Sigmoid colon (tissue), 7 donors: Measurements from ENCODE around the gene FBXW4. TPM values are rescaled to one million over a fixed set of nuclear protein-coding genes. Genes with fewer than 3 reads are reported as not detected.

Experiments
- DNase-seq: peaks from one replicate; pipeline ENCODE4 v3.0.0-alpha.2; 2019
- H3K27ac ChIP-seq, 4 donors: fragments of 200-600 bp; sonication (generic); one replicate each; pipeline ENCODE4 v1.5.1; 2016 to 2019; ENCODE audit warnings: mild to moderate bottlenecking in 1 of 4
- H3K27me3 ChIP-seq, 3 donors: fragments of 200-600 bp; sonication (generic); one replicate each; pipeline ENCODE4 v1.5.1; 2019; ENCODE audit warnings: mild to moderate bottlenecking in 1 of 3
- H3K36me3 ChIP-seq, 4 donors: fragments of 200-600 bp; sonication (generic); one replicate each; pipeline ENCODE4 v1.5.1; 2016 to 2019
- H3K4me1 ChIP-seq, 4 donors: fragments of 200-600 bp; sonication (generic); one replicate each; pipeline ENCODE4 v1.5.1; 2017 to 2019
- H3K4me3 ChIP-seq, 4 donors: fragments of 200-600 bp; sonication (generic); one replicate each; pipeline ENCODE4 v1.5.1; 2017 to 2019; ENCODE audit warnings: mild to moderate bottlenecking in 2 of 4, moderate library complexity in 1 of 4
- H3K9me3 ChIP-seq, 4 donors: fragments of 200-600 bp in 3 of 4; sonication (generic) in 3 of 4; one replicate each; pipeline versions ENCODE4 v1.5.1 to v1.6.1; 2013 to 2019
- EP300 ChIP-seq, 4 donors: sonication (generic); formaldehyde crosslinking; IDR thresholded peaks; one replicate each; pipeline ENCODE4 v1.6.1; 2017; ENCODE audit warnings: antibody characterized with exemption in 4 of 4
- POLR2A ChIP-seq, 2 donors: fragments of 450-650 bp; IDR thresholded peaks; one replicate each; pipeline ENCODE4 v1.6.1; 2016; ENCODE audit warnings: antibody characterized with exemption in 2 of 2, mild to moderate bottlenecking in 2 of 2, moderate library complexity in 2 of 2
- POLR2AphosphoS5 ChIP-seq, 4 donors: sonication (generic); formaldehyde crosslinking; IDR thresholded peaks; one replicate each; pipeline ENCODE4 v1.6.1; 2017; ENCODE audit warnings: antibody characterized with exemption in 4 of 4
- WGBS, 2 donors: extraction: QIAGEN DNeasy Blood & Tissue Kit; methylation state at CpG; one replicate each; pipeline ENCODE4 v1.1.7; 2013; 5-methylcytosine and 5-hydroxymethylcytosine counted together
- intact Hi-C: fragments of 100-400 bp; cut with DNase I; formaldehyde crosslinking; loops from one replicate; pipeline ENCODE4 v1.15.1; 2023
- polyA plus RNA-seq, 3 donors: library from polyadenylated mRNA; stranded (reverse); fragments of 200-250 nt; gene quantifications; one replicate each; pipeline ENCODE4 v1.2.3, GENCODE V29; 2013
- total RNA-seq, 4 donors: library from RNA; depleted of rRNA; stranded (reverse); fragments of >200 nt; gene quantifications; one replicate each; pipeline ENCODE4 v1.1.0, GENCODE V29; 2016
- TF ChIP-seq, protein P1 (sequence below), 4 experiments: fragments of 450-650 bp in 3 of 4; fragments of 200-600 bp in 1 of 4; IDR thresholded peaks; one replicate each; pipeline ENCODE4 v1.5.1; 2016 to 2019; ENCODE audit warnings: antibody characterized with exemption in 4 of 4, mild to moderate bottlenecking in 3 of 4, moderate library complexity in 2 of 4
- donor health status: healthy with polysubstance abuse.
- donor health status: Bipolar disorder and iron deficiency.
- donor health status: healthy.

Gene FBXW4
- total and polyA plus RNA-seq, 7 donors, result 28.4 to 122 (median 89.7) TPM

DNA sequence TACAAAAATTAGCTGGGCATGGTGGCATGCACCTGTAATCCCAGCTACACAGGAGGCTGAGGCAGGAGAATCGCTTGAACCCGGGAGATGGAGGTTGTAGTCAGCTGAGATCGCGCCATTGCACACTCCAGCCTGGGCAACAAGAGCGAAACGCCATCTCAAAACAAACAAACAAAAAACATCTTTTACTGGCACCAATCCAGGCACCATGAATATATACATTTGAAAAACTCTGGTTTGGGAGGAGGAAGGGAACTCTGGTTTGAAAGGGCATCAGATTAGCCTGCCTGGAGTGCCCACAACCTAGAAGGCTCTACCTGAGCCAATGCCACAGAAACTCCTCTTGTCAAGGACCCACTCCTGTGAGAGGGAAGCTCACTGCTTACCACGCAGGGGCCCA is 122.8 kb downstream of the FBXW4 start:
- no peak for TF ChIP-seq POLR2AphosphoS5 (IDR thresholded peaks at IDR 0.05)
- TF ChIP-seq, protein P1, sequence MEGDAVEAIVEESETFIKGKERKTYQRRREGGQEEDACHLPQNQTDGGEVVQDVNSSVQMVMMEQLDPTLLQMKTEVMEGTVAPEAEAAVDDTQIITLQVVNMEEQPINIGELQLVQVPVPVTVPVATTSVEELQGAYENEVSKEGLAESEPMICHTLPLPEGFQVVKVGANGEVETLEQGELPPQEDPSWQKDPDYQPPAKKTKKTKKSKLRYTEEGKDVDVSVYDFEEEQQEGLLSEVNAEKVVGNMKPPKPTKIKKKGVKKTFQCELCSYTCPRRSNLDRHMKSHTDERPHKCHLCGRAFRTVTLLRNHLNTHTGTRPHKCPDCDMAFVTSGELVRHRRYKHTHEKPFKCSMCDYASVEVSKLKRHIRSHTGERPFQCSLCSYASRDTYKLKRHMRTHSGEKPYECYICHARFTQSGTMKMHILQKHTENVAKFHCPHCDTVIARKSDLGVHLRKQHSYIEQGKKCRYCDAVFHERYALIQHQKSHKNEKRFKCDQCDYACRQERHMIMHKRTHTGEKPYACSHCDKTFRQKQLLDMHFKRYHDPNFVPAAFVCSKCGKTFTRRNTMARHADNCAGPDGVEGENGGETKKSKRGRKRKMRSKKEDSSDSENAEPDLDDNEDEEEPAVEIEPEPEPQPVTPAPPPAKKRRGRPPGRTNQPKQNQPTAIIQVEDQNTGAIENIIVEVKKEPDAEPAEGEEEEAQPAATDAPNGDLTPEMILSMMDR (IDR thresholded peaks at IDR 0.05), result no peak
- no peak for TF ChIP-seq EP300 (IDR thresholded peaks at IDR 0.05)
- Histone ChIP-seq H3K9me3 (peaks cover 0 to 4% (median 3%) of the 10 kb centered on the region in 4 donors), H3K27ac (no peak overlapping the region), H3K27me3 (peaks cover 25 to 39% (median 32%) of the 10 kb centered on the region in 3 donors), H3K4me1 (peaks cover 0 to 19% (median 17%) of the 10 kb centered on the region in 4 donors), H3K36me3 (peaks cover 0 to under 1% (median 0%) of the 10 kb centered on the region in 4 donors), H3K4me3 (no peak overlapping the region)
- no peak for DNase-seq
- WGBS, 2 donors, result 80 to 89% methylated on average over 7 of the region's 7 CpGs
- intact Hi-C loops, result no loop called here

DNA sequence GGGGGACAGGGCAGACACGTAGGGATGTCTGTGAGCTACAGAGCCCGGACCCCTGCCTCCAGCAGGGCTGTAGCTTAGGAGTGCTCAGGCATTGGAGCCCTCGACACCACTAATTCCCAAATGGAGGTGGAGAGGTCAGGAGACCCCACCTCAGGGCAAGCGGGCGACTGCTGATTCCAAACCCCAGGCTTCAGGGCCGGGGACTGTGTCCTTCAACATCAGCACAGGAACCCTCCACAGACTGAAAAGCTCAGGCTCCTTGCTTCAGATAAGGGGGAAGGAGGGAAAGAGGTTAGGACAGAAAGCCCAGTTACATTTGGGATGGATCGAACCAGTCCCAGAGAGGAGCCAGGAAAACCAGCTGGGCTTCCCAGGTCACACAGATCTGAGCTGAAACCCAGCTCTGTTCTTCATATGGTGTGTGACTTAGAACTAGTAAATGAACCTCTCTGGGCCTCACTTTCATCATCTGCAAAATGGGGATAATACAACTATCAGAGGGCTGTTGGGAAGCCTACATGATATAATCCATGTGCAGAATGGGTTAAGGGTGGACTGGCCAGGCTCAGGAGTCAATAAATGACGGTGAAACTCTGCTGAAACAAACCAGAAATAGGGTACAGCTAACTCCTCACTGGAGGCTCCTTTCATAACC is 123.6 kb downstream of the FBXW4 start:
- intact Hi-C loops, result loop anchor here (2.0 kb wide), 1 partner anchor 411 kb away; no protein-coding TSS in a partner anchor
- Histone ChIP-seq H3K36me3 (no peaks in the 10 kb centered on the region), H3K27ac (no peak overlapping the region), H3K4me3 (no peak overlapping the region), H3K4me1 (peaks cover 0 to 23% (median 22%) of the 10 kb centered on the region in 4 donors), H3K27me3 (peaks cover 29 to 47% (median 39%) of the 10 kb centered on the region in 3 donors), H3K9me3 (peaks cover 0 to 4% (median 3%) of the 10 kb centered on the region in 4 donors)
- no peak for DNase-seq
- WGBS, 2 donors, result 60 to 79% methylated on average over 8 of the region's 8 CpGs
- TF ChIP-seq POLR2AphosphoS5 (IDR thresholded peaks at IDR 0.05) (no peak), EP300 (IDR thresholded peaks at IDR 0.05) (no peak), POLR2A (IDR thresholded peaks at IDR 0.05) (no peak)
- TF ChIP-seq, protein P1 (IDR thresholded peaks at IDR 0.05), result no peak

DNA sequence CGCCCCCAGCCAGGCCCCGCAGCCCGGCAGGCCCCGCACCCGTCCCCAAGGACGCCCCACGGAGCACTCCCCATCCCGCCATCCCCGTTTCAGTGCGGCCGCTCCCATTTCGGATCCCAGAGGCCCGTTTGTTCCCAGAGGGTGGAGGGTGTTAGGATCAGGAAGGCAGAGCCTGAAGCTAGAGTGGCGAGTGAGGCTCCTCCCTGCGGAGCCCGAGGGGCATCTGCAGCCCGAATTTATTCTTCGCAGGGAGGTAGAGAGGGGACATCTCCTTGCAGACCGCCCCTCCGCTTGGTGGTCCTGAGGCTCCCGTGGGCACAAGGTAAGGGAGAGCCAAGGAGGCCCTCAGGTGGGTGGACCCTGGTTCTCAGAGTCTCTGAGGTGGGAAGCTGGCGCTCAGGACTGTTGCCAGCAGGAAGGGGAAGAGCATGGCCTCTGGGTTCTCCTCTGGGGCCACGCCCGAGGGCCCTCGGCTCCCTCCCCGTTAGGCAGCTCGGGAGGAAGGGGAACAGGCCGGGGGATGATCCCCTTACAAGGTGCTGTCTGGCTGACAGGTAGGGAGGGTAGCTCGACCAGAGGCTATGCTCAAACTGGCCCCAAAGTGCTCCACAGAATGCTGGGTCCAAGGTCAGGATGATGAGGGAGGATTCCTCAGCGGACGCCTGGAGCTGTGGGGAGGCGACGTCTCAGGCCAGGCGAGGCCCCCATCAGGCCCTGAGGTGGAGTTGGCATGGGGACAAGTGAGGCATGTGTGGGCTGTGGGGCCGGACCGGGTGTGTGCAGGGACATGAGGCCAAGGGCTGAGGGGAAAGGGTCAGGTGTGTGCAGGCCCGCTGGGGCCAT is 124.3 kb downstream of the FBXW4 start:
- Histone ChIP-seq H3K9me3 (peaks cover 0 to 4% (median 3%) of the 10 kb centered on the region in 4 donors), H3K27ac (no peak overlapping the region), H3K36me3 (no peaks in the 10 kb centered on the region), H3K4me1 (peaks cover 0 to 26% (median 24%) of the 10 kb centered on the region in 4 donors), H3K4me3 (peak overlapping the region; percentile 13 to 61 (median 48)), H3K27me3 (peaks cover 36 to 54% (median 46%) of the 10 kb centered on the region in 3 donors)
- intact Hi-C loops, result loop anchor here (2.0 kb wide), 1 partner anchor 410 kb away; no protein-coding TSS in a partner anchor
- TF ChIP-seq POLR2A (IDR thresholded peaks at IDR 0.05) (no peak), EP300 (IDR thresholded peaks at IDR 0.05) (no peak)
- TF ChIP-seq, protein P1 (IDR thresholded peaks at IDR 0.05), result peak in 1 of 4 experiments; percentile 53
- WGBS, 2 donors, result 3 to 10% methylated on average over 37 of the region's 37 CpGs
- DNase-seq, result no peak

DNA sequence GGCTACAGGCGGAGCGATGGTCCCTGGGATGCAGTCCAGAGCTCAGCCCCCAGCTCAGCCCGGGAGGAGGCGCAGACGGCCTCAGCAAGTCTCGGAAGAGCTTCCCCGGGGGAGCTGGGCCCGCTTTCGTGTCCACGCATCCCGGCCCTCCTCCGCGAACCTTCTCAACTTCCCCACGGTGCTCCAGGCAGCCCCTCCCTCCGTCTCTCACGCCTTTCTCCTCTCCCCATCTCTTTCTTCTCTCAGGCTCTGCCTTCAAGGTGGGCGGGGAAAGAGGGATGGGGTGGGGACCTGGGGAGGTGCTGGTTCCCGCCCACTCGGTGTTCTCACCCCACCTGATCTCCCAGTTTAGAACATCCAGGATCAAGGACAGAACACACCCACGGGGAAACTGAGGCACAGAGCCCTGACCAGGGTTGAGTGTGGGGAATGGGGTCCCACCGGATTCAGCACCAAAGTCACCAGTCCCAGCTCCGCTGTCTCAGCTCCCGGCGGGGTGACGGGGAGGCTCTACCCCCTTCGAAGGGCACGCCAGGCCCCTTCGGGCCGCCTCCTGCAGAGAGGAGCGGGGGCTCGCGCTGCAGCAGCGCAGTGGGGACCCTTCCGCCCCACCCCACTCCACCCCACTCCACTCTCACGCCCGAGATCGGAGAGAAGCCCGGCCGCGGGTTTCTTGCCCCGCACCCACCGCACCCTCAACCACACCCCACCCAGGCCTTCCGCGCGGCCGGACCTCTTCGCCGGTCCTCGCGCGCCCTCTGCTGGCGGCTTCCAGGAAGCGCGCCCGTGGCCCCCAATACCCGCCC is 125.1 kb downstream of the FBXW4 start:
- Histone ChIP-seq H3K27ac (peak overlapping the region in 1 of 4 donors; percentile 28), H3K9me3 (peaks cover 0 to 4% (median 3%) of the 10 kb centered on the region in 4 donors), H3K27me3 (peaks cover 41 to 62% (median 53%) of the 10 kb centered on the region in 3 donors), H3K4me3 (peak overlapping the region; percentile 13 to 61 (median 48)), H3K4me1 (peaks cover 0 to 26% (median 24%) of the 10 kb centered on the region in 4 donors), H3K36me3 (no peaks in the 10 kb centered on the region)
- WGBS, 2 donors, result 1 to 2% methylated on average over 56 of the region's 56 CpGs
- DNase-seq, result peak; percentile 88
- TF ChIP-seq, protein P1 (IDR thresholded peaks at IDR 0.05), result peak; percentile 53 to 97 (median 64)
- no peak for TF ChIP-seq EP300 (IDR thresholded peaks at IDR 0.05)
- TF ChIP-seq POLR2A (IDR thresholded peaks at IDR 0.05), result no peak
- intact Hi-C loops, result loop anchor here (1.0 to 2.0 kb wide), 2 partner anchors 357 to 409 kb away; no protein-coding TSS in a partner anchor
